ENCODE measurements around the gene RIOK3. TPM values are rescaled to one million over a fixed set of nuclear protein-coding genes. Genes with fewer than 3 reads are reported as not detected.
"Not testable (repeated sequence)": the region's sequence is repeated elsewhere in the genome, so short reads cannot be mapped to it uniquely, and the experiment has no call there.

RIOK3 gene
- total and polyA plus RNA-seq, 4 experiments from 2014 or later = 36.6 to 84.4 (median 56.1) TPM

GRCh38 chr18:23416298-23416697 is 36.8 kb upstream of the RIOK3 start:
- ChIA-PET POLR2A (ENCODE audit: partially characterized antibody) (no interaction called here), CTCF (ENCODE audit: partially characterized antibody) (interaction anchor here (0.8 to 1.8 kb wide), 2 partner anchors 385 to 616 kb away, joined by 3 read pairs; no protein-coding TSS in a partner anchor)
- H3K9me3 ChIP-seq (ENCODE audit: control insufficient read depth in 1 of 2, low read length in 2 of 2) = no peaks in the 10 kb centered on the region
- H3K36me3 ChIP-seq (ENCODE audit: insufficient read depth, low read length) = no peaks in the 10 kb centered on the region
- Mint-ChIP-seq H3K4me1 (peaks cover 0 to 1% (median 0%) of the 10 kb centered on the region in 4 donors), H3K27ac (peak overlapping the region in 1 of 7 donors; percentile 44), H3K4me3 (no peak overlapping the region), H3K9me3 (no peaks in the 10 kb centered on the region), H3K36me3 (no peaks in the 10 kb centered on the region), H3K27me3 (no peaks in the 10 kb centered on the region)
- no peaks in the 10 kb centered on the region for H3K4me1 ChIP-seq (ENCODE audit: insufficient read depth, low read length)
- H3K27me3 ChIP-seq (ENCODE audit: insufficient read depth, low read length) = no peaks in the 10 kb centered on the region
- H3K27ac ChIP-seq (ENCODE audit: low read depth, low read length) = no peak overlapping the region
- H3K4me3 ChIP-seq (ENCODE audit: low read length in 2 of 2) = no peak overlapping the region
- DNase-seq = no peak
- intact Hi-C loops (cut with micrococcal nuclease) = no loop called here

- Histone ChIP-seq H3K9me3 (ENCODE audit: control insufficient read depth in 1 of 2, low read length in 2 of 2) (no peaks in the 10 kb centered on the region), H3K4me1 (ENCODE audit: insufficient read depth, low read length) (no peaks in the 10 kb centered on the region), H3K27me3 (ENCODE audit: insufficient read depth, low read length) (no peaks in the 10 kb centered on the region), H3K36me3 (ENCODE audit: insufficient read depth, low read length) (no peaks in the 10 kb centered on the region), H3K4me3 (ENCODE audit: low read length in 2 of 2) (no peak overlapping the region), H3K27ac (ENCODE audit: low read depth, low read length) (no peak overlapping the region)
- intact Hi-C loops (cut with micrococcal nuclease) = no loop called here
- no peaks in the 10 kb centered on the region for H3K4me1 Mint-ChIP-seq
- no peaks in the 10 kb centered on the region for H3K36me3 Mint-ChIP-seq
- H3K4me3 Mint-ChIP-seq = no peak overlapping the region
- ChIA-PET CTCF (ENCODE audit: partially characterized antibody) (interaction anchor here (0.7 kb wide), 1 partner anchor 91 kb away, joined by 3 read pairs; no protein-coding TSS in a partner anchor), POLR2A (ENCODE audit: partially characterized antibody) (no interaction called here)
- peaks cover 0 to 1% (median 0%) of the 10 kb centered on the region in 8 donors for H3K9me3 Mint-ChIP-seq
- no peak for DNase-seq
- no peak overlapping the region for H3K27ac Mint-ChIP-seq
- no peaks in the 10 kb centered on the region for H3K27me3 Mint-ChIP-seq
These were observed 31.8 kb upstream of the RIOK3 start for GRCh38 chr18:23421277-23421676.

- DNase-seq = no peak
- Histone ChIP-seq H3K4me3 (ENCODE audit: low read length in 2 of 2) (no peak overlapping the region), H3K4me1 (ENCODE audit: insufficient read depth, low read length) (no peaks in the 10 kb centered on the region), H3K27me3 (ENCODE audit: insufficient read depth, low read length) (no peaks in the 10 kb centered on the region), H3K9me3 (ENCODE audit: control insufficient read depth in 1 of 2, low read length in 2 of 2) (no peaks in the 10 kb centered on the region), H3K36me3 (ENCODE audit: insufficient read depth, low read length) (no peaks in the 10 kb centered on the region), H3K27ac (ENCODE audit: low read depth, low read length) (no peak overlapping the region)
- H3K36me3 Mint-ChIP-seq = no peaks in the 10 kb centered on the region
- H3K9me3 Mint-ChIP-seq = peaks cover 0 to 4% (median 0%) of the 10 kb centered on the region in 8 donors
- ChIA-PET CTCF (ENCODE audit: partially characterized antibody) (no interaction called here), POLR2A (ENCODE audit: partially characterized antibody) (no interaction called here)
- H3K27me3 Mint-ChIP-seq = no peaks in the 10 kb centered on the region
- intact Hi-C loops (cut with micrococcal nuclease) = no loop called here
- no peak overlapping the region for H3K27ac Mint-ChIP-seq
- H3K4me1 Mint-ChIP-seq = no peaks in the 10 kb centered on the region
- H3K4me3 Mint-ChIP-seq = no peak overlapping the region
These were observed 30.2 kb upstream of the RIOK3 start for GRCh38 chr18:23422751-23423418.

GRCh38 chr18:23424616-23425015 is 28.5 kb upstream of the RIOK3 start:
- POLR2A ChIA-PET (ENCODE audit: partially characterized antibody) = no interaction called here
- no peak overlapping the region for H3K4me3 Mint-ChIP-seq
- Histone ChIP-seq H3K27ac (ENCODE audit: low read depth, low read length) (no peak overlapping the region), H3K36me3 (ENCODE audit: insufficient read depth, low read length) (no peaks in the 10 kb centered on the region), H3K9me3 (ENCODE audit: control insufficient read depth in 1 of 2, low read length in 2 of 2) (no peaks in the 10 kb centered on the region), H3K27me3 (ENCODE audit: insufficient read depth, low read length) (no peaks in the 10 kb centered on the region), H3K4me1 (ENCODE audit: insufficient read depth, low read length) (no peaks in the 10 kb centered on the region), H3K4me3 (ENCODE audit: low read length in 2 of 2) (no peak overlapping the region)
- no peak for DNase-seq
- H3K27ac Mint-ChIP-seq = no peak overlapping the region
- no peaks in the 10 kb centered on the region for H3K36me3 Mint-ChIP-seq
- CTCF ChIA-PET (ENCODE audit: partially characterized antibody) = interaction anchor here (0.6 kb wide), 1 partner anchor 1523 kb away, joined by 3 read pairs; no protein-coding TSS in a partner anchor
- H3K9me3 Mint-ChIP-seq = peaks cover 0 to 4% (median 0%) of the 10 kb centered on the region in 8 donors
- intact Hi-C loops (cut with micrococcal nuclease) = no loop called here
- H3K4me1 Mint-ChIP-seq = no peaks in the 10 kb centered on the region
- no peaks in the 10 kb centered on the region for H3K27me3 Mint-ChIP-seq

GRCh38 chr18:23428821-23429220 is 24.3 kb upstream of the RIOK3 start:
- Histone ChIP-seq H3K4me1 (ENCODE audit: insufficient read depth, low read length) (no peaks in the 10 kb centered on the region), H3K4me3 (ENCODE audit: low read length in 2 of 2) (no peak overlapping the region), H3K36me3 (ENCODE audit: insufficient read depth, low read length) (no peaks in the 10 kb centered on the region), H3K27ac (ENCODE audit: low read depth, low read length) (no peak overlapping the region), H3K9me3 (ENCODE audit: control insufficient read depth in 1 of 2, low read length in 2 of 2) (no peaks in the 10 kb centered on the region), H3K27me3 (ENCODE audit: insufficient read depth, low read length) (no peaks in the 10 kb centered on the region)
- Mint-ChIP-seq H3K9me3 (peaks cover 0 to 4% (median 0%) of the 10 kb centered on the region in 8 donors), H3K4me3 (no peak overlapping the region), H3K36me3 (peaks cover 0 to 2% of the 10 kb centered on the region in 2 donors), H3K27ac (no peak overlapping the region), H3K4me1 (no peaks in the 10 kb centered on the region), H3K27me3 (no peaks in the 10 kb centered on the region)
- ChIA-PET CTCF (ENCODE audit: partially characterized antibody) (interaction anchor here (0.7 to 1.0 kb wide), 2 partner anchors 17 to 82 kb away, joined by 3 to 4 read pairs; no protein-coding TSS in a partner anchor), POLR2A (ENCODE audit: partially characterized antibody) (no interaction called here)
- DNase-seq = no peak
- intact Hi-C loops (cut with micrococcal nuclease) = no loop called here

- H3K4me1 ChIP-seq (ENCODE audit: insufficient read depth, low read length); H3K27me3 ChIP-seq (ENCODE audit: insufficient read depth, low read length); H3K4me1 Mint-ChIP-seq; CTCF ChIA-PET (ENCODE audit: partially characterized antibody); H3K27ac ChIP-seq (ENCODE audit: low read depth, low read length); intact Hi-C loops (cut with micrococcal nuclease); H3K4me3 ChIP-seq (ENCODE audit: low read length in 2 of 2); POLR2A ChIA-PET (ENCODE audit: partially characterized antibody); H3K9me3 ChIP-seq (ENCODE audit: control insufficient read depth in 1 of 2, low read length in 2 of 2); H3K4me3 Mint-ChIP-seq; H3K36me3 Mint-ChIP-seq; H3K36me3 ChIP-seq (ENCODE audit: insufficient read depth, low read length); H3K27me3 Mint-ChIP-seq; H3K9me3 Mint-ChIP-seq; H3K27ac Mint-ChIP-seq; DNase-seq: not testable (repeated sequence)
These were observed 23.5 kb upstream of the RIOK3 start for GRCh38 chr18:23429538-23429937.

GRCh38 chr18:23433360-23433759 is 19.7 kb upstream of the RIOK3 start:
- H3K27me3 Mint-ChIP-seq = no peaks in the 10 kb centered on the region
- H3K9me3 Mint-ChIP-seq = no peaks in the 10 kb centered on the region
- H3K4me3 Mint-ChIP-seq = no peak overlapping the region
- no peaks in the 10 kb centered on the region for H3K9me3 ChIP-seq (ENCODE audit: control insufficient read depth in 1 of 2, low read length in 2 of 2)
- H3K27ac Mint-ChIP-seq = no peak overlapping the region
- H3K36me3 Mint-ChIP-seq = peaks cover 0 to 2% of the 10 kb centered on the region in 2 donors
- peaks cover 3 to 7% (median 4%) of the 10 kb centered on the region in 4 donors for H3K4me1 Mint-ChIP-seq
- no peaks in the 10 kb centered on the region for H3K27me3 ChIP-seq (ENCODE audit: insufficient read depth, low read length)
- intact Hi-C loops (cut with micrococcal nuclease) = no loop called here
- H3K4me3 ChIP-seq (ENCODE audit: low read length in 2 of 2) = no peak overlapping the region
- no peak overlapping the region for H3K27ac ChIP-seq (ENCODE audit: low read depth, low read length)
- no peaks in the 10 kb centered on the region for H3K36me3 ChIP-seq (ENCODE audit: insufficient read depth, low read length)
- ChIA-PET CTCF (ENCODE audit: partially characterized antibody) (interaction anchor here (1.0 to 1.3 kb wide), 2 partner anchors 322 to 329 kb away, joined by 3 read pairs; no protein-coding TSS in a partner anchor), POLR2A (ENCODE audit: partially characterized antibody) (no interaction called here)
- H3K4me1 ChIP-seq (ENCODE audit: insufficient read depth, low read length) = peaks cover 11% of the 10 kb centered on the region
- DNase-seq = no peak

Measured in CD4-positive, alpha-beta memory T cell (primary cell).